GM23248 (cell line): ENCODE results near the gene PHC2.

Experiments used
- EZH2 ChIP-seq: fragments of 200-600 bp; sonication (generic); IDR thresholded peaks from 2 replicates; pipeline ENCODE4 v1.6.1; 2018; ENCODE audit warnings: antibody characterized with exemption, mild to moderate bottlenecking; ENCODE audit not compliant: insufficient read depth, poor library complexity, severe bottlenecking
- EZH2phosphoT487 ChIP-seq: fragments of 200-600 bp; sonication (generic); IDR thresholded peaks from 2 replicates; pipeline ENCODE4 v1.6.1; 2018; ENCODE audit warnings: antibody characterized with exemption, moderate library complexity, mild to moderate bottlenecking, low read depth; ENCODE audit not compliant: insufficient read depth

DNA sequence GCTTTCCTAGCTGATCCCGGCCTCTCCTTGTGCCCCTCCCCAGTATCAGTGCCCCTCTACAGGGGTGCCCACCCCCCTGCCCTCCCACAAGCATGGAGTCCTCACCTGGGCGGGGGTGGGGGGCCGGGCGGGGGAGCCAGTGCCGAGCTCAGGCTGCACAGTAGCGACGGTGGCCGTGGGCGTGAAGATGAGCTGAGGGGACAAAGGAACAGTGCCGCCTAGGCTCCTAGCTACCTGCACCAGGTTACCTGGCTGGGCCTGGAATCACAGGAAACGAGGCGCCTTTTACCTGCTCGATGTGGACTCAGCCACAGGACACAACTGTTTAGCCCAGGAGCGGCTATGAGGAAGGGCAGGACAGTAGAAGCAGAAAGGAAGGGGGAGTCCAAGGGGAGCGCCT is 62.5 kb downstream of the PHC2 start:
- TF ChIP-seq EZH2 = no peak
- TF ChIP-seq EZH2phosphoT487 = no peak
